ENCODE measurements around the gene AGBL4. TPM values are rescaled to one million over a fixed set of nuclear protein-coding genes. Genes with fewer than 3 reads are reported as not detected.

AGBL4 gene
- total and polyA plus RNA-seq, 8 donors: 0.32 to 1.3 (median 0.87) TPM

DNA sequence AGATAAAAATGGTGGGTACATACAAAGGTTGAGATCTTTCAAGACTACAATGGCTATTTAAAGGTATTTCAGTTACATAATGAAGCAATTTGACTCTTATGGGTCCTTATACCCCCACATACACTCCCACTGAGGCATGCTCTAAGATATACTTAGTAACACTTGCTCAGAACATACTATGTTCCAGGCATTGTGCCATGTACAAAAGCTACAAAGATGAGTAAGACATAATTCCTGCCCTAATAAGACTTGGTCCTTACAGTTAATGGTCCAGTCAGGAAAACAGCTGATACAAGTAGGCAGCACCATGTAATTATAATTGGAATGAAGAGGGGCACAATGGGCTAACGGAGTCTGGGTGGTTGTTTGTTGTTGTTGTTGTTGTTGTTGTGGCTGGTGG lies 1080.4 kb downstream of the AGBL4 start:
- intact Hi-C loops (cut with DNase I): no loop called here
- ATAC-seq (no peak), DNase-seq (no peak)
- no peak overlapping the region for H3K4me3 ChIP-seq
- H3K27ac ChIP-seq: no peak overlapping the region
- H3K36me3 ChIP-seq: no peaks in the 10 kb centered on the region
- H3K4me1 ChIP-seq: no peaks in the 10 kb centered on the region
- H3K27me3 ChIP-seq: no peaks in the 10 kb centered on the region
- TF ChIP-seq, protein P1, sequence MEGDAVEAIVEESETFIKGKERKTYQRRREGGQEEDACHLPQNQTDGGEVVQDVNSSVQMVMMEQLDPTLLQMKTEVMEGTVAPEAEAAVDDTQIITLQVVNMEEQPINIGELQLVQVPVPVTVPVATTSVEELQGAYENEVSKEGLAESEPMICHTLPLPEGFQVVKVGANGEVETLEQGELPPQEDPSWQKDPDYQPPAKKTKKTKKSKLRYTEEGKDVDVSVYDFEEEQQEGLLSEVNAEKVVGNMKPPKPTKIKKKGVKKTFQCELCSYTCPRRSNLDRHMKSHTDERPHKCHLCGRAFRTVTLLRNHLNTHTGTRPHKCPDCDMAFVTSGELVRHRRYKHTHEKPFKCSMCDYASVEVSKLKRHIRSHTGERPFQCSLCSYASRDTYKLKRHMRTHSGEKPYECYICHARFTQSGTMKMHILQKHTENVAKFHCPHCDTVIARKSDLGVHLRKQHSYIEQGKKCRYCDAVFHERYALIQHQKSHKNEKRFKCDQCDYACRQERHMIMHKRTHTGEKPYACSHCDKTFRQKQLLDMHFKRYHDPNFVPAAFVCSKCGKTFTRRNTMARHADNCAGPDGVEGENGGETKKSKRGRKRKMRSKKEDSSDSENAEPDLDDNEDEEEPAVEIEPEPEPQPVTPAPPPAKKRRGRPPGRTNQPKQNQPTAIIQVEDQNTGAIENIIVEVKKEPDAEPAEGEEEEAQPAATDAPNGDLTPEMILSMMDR (IDR thresholded peaks at IDR 0.05): no peak
- H3K9me3 ChIP-seq: no peaks in the 10 kb centered on the region

DNA sequence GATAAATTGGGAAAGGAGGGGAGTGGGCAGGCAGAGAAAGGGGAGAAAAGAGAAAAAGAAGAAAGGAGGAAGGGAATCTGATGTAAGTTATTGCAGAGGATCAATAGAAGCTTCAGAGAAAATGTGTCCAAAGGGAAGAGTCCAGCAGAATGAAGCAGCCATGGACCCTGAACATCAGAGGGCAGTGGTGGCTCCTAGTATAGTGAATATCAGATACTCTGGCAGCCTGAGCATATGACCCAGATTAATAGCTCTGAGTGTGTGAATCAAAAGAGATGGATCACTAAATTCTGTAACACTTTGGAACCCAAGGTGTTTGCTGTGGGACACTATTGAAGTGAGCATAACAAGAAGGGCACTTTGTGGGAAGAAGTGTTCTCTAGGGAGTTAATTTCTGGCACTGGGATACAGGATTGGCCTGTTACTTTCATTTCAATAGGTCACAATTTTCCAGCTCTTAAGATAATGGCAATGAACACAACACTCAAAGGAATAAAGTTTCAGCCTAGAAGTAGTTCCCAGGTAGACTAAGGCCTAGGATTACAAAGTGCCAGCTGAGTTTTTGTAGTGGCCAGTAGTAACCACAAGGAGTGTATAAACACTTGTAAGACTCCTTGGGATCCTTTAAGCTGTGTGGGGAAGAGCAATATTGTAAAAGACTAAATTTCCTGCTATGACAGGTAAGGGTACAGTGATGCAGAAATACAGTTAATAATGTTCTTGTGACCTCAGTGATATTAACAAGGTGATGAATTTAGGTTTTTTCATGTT lies 1082.6 kb downstream of the AGBL4 start:
- Histone ChIP-seq H3K36me3 (no peaks in the 10 kb centered on the region), H3K4me3 (no peak overlapping the region), H3K27ac (no peak overlapping the region), H3K4me1 (no peaks in the 10 kb centered on the region), H3K27me3 (no peaks in the 10 kb centered on the region), H3K9me3 (no peaks in the 10 kb centered on the region)
- TF ChIP-seq, protein P1 (IDR thresholded peaks at IDR 0.05): no peak
- peak in 1 of 4 donors; percentile 13 for DNase-seq
- intact Hi-C loops (cut with DNase I): no loop called here
- peak; percentile 95 for ATAC-seq

DNA sequence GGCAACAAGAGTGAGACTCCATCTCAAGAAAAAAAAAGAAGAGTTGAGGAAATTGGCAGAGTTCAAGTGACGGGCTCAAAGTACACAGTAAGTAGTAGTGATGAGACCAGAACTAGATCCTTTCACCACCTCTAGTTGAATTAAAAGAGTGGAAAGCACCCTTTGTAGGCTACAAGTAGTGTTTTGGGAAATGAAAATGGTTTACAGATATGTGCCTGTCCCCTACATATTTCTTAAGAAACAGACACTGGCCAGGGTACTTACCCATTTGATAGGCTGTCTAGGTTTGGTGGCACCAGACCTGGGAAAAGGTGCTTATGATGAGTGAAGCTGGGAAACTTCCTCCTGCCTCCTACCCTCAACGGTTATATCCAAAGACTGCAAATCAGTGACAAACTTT lies 1083.4 kb downstream of the AGBL4 start:
- no peak overlapping the region for H3K4me3 ChIP-seq
- no peak for ATAC-seq
- H3K36me3 ChIP-seq: no peaks in the 10 kb centered on the region
- TF ChIP-seq, protein P1 (IDR thresholded peaks at IDR 0.05): no peak
- intact Hi-C loops (cut with DNase I): no loop called here
- no peak for DNase-seq
- H3K9me3 ChIP-seq: no peaks in the 10 kb centered on the region
- no peak overlapping the region for H3K27ac ChIP-seq
- no peaks in the 10 kb centered on the region for H3K27me3 ChIP-seq
- H3K4me1 ChIP-seq: no peaks in the 10 kb centered on the region

DNA sequence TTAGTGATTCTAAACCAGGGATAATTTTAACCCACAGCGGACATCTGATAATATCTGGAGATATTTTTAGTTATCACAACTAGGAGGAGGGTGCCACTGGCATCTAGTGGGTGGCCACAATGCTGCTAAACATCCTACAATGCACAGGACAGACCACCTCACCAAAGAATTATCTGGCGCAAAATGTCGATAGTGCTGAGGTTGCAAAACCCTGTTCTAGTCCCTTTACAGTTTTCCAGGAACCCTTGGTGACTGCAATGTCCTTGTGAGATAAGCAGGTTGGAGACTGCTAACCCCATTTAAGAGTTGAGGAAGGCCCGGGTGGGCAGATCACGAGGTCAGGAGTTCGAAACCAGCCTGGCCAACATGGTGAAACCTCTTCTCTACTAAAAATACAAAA lies 1083.9 kb downstream of the AGBL4 start:
- no peaks in the 10 kb centered on the region for H3K27me3 ChIP-seq
- DNase-seq (no peak), ATAC-seq (no peak)
- H3K4me1 ChIP-seq: no peaks in the 10 kb centered on the region
- H3K4me3 ChIP-seq: no peak overlapping the region
- TF ChIP-seq, protein P1 (IDR thresholded peaks at IDR 0.05): no peak
- no peaks in the 10 kb centered on the region for H3K36me3 ChIP-seq
- intact Hi-C loops (cut with DNase I): no loop called here
- H3K27ac ChIP-seq: no peak overlapping the region
- no peaks in the 10 kb centered on the region for H3K9me3 ChIP-seq

DNA sequence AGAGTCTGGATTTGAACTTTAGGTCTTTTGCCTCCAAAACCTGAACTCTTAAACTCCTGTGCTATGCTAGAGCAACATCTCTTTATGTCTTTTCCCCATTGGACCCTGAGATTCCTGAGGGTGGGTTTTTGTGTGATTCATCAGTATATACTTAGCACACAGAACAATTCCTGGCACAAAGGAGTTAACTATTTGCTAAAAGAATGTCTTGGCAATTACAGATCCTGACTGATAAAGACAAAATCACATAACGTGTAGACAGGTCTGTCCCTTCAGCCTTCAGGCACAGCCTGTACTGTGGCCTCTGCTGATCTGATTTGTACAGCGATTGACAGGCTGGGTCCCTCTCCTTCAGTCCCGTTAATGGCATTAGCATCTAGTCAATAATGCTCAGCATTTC lies 1084.7 kb downstream of the AGBL4 start:
- no peaks in the 10 kb centered on the region for H3K4me1 ChIP-seq
- H3K27me3 ChIP-seq: no peaks in the 10 kb centered on the region
- H3K36me3 ChIP-seq: no peaks in the 10 kb centered on the region
- no peaks in the 10 kb centered on the region for H3K9me3 ChIP-seq
- DNase-seq (no peak), ATAC-seq (no peak)
- TF ChIP-seq, protein P1 (IDR thresholded peaks at IDR 0.05): no peak
- no peak overlapping the region for H3K4me3 ChIP-seq
- no peak overlapping the region for H3K27ac ChIP-seq
- intact Hi-C loops (cut with DNase I): no loop called here
